ENCODE measurements around the gene TIRAP.

TIRAP gene

DNA sequence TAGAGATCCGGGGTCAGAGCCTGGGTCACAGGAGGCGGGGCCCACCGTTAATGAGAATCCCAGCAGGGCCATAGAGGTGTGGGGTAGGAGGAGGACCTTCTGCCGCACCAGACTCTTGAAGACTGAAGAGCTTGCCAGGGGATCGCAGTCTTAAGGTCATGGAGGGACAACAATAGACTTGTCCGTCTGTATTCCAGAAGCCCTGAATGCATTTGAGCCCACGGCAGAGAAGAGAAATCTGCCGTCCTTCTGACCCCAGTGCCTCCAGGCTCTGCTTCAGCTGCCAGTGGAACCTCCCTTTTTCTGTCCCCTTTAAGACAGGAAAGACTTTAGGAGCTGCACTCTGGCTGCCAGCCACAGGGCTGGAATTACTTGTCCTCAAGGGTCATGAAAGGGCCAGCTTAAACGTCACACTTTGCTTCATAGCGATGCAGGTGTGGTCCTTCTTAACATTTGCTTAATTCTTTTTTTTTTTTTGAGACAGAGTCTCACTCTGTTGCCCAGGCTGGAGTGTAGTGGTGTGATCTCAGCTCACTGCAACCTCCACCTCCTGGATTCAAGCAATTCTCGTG is 57.1 kb downstream of the TIRAP start:
- in situ Hi-C loops (cut with HindIII; ENCODE audit: low sequenced_read_pairs) = no loop called here

DNA sequence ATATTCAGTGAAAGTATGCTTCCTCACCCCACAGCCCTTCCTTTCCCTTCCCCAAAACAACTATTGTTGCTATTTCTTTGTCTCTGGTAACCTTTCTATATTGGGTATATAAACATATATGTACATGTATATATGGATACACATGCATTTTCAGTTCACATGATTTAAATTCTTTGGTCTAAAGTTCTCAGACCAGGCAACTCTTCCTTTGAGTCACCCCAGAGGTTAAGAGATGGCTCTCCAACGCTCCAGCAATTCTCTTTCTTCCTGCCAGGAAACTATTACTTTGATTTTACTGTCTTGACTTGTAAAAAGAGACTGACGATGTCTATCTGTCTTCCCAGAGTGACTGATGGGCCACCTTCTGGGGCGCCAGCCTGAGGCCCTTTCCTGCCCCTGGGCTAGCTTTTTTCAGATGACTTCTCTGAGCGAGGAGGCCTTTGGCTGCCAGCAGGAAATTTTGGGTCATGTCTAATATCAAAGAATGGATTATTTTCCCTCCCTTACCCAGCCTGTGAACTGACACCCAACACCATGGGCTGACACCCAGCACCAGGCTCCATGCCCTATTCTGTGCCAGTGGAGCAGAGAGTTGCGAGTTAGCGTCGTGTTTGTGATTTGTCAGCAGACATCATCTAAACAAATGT is 58.2 kb downstream of the TIRAP start:
- in situ Hi-C loops (cut with HindIII; ENCODE audit: low sequenced_read_pairs) = no loop called here

DNA sequence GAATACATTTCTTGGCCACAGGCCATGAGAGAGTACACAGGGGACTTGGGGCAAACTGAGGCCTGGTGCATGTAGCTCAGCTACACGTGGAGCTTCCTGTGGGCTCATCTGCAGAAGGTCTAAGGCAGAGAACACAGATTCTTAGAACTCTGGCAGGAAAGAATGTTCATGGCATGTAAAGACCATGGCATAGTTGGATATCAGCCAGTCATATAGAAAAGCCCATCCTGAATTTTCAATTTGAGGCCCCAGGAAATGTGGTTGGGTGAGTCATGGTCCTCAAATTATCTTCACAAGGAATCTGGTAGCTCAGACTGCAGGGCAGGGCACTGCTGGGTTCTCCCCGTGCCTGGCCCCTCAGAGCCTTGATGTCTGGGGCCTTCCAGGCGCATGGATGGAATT is 58.9 kb downstream of the TIRAP start:
- in situ Hi-C loops (cut with HindIII; ENCODE audit: low sequenced_read_pairs) = no loop called here

DNA sequence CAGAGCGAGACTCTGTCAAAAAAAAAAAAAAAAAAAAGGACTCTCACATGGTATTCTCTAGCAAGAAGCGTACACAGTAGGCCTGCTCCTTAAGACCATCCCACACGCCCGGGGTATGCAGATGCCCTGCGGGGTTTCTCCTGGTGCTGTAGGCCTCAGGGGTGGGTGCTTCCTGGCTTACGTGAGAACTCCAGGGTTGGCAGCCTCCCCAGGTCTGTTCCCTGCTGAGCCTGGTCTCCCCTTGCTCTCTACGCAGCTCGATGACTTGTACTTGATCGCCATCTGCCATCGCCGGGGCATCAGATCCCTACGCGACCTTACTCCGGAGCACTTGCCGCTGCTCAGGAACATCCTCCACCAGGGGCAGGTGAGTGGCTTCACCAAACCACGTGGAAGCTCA is 60.2 kb downstream of the TIRAP start:
- in situ Hi-C loops (cut with HindIII; ENCODE audit: low sequenced_read_pairs) = no loop called here
